Measurements from ENCODE around the gene FAM124A. TPM values are rescaled to one million over a fixed set of nuclear protein-coding genes. Genes with fewer than 3 reads are reported as not detected.

FAM124A gene
- total RNA-seq, 1 donor from 2014 or later = 2.4 TPM

DNA sequence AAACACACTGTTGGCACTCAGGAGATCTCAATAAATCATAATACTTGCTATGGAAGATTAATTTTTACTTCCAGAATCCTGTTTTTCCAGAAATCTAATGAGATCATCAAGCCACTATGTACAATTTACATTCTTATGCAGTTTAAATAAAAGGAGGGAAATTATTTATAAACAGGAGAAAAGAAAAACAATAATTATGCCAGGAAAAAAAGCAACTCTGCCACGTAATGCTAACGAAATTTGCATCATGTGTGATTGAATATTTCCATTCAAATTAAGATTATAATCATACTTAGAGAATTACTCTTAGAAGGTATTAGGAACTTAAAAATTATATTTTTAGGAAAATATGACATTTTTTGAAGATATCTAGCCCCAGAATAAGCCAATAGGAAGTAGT, 13.0 kb downstream of the FAM124A start:
- DNase-seq (ENCODE audit: low spot score) = no peak
- no peaks in the 10 kb centered on the region for H3K36me3 Mint-ChIP-seq (ENCODE audit: low read depth)
- H3K27me3 Mint-ChIP-seq (ENCODE audit: low read depth) = no peaks in the 10 kb centered on the region
- no peaks in the 10 kb centered on the region for H3K9me3 Mint-ChIP-seq (ENCODE audit: low read depth)
- TF ChIP-seq, protein P1, sequence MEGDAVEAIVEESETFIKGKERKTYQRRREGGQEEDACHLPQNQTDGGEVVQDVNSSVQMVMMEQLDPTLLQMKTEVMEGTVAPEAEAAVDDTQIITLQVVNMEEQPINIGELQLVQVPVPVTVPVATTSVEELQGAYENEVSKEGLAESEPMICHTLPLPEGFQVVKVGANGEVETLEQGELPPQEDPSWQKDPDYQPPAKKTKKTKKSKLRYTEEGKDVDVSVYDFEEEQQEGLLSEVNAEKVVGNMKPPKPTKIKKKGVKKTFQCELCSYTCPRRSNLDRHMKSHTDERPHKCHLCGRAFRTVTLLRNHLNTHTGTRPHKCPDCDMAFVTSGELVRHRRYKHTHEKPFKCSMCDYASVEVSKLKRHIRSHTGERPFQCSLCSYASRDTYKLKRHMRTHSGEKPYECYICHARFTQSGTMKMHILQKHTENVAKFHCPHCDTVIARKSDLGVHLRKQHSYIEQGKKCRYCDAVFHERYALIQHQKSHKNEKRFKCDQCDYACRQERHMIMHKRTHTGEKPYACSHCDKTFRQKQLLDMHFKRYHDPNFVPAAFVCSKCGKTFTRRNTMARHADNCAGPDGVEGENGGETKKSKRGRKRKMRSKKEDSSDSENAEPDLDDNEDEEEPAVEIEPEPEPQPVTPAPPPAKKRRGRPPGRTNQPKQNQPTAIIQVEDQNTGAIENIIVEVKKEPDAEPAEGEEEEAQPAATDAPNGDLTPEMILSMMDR (IDR thresholded peaks at IDR 0.05) = no peak
- no peak overlapping the region for H3K27ac Mint-ChIP-seq (ENCODE audit: unreplicated experiment)
- H3K4me3 Mint-ChIP-seq (ENCODE audit: unreplicated experiment) = no peak overlapping the region
- peaks cover 2% of the 10 kb centered on the region for H3K4me1 Mint-ChIP-seq (ENCODE audit: low read depth)

DNA sequence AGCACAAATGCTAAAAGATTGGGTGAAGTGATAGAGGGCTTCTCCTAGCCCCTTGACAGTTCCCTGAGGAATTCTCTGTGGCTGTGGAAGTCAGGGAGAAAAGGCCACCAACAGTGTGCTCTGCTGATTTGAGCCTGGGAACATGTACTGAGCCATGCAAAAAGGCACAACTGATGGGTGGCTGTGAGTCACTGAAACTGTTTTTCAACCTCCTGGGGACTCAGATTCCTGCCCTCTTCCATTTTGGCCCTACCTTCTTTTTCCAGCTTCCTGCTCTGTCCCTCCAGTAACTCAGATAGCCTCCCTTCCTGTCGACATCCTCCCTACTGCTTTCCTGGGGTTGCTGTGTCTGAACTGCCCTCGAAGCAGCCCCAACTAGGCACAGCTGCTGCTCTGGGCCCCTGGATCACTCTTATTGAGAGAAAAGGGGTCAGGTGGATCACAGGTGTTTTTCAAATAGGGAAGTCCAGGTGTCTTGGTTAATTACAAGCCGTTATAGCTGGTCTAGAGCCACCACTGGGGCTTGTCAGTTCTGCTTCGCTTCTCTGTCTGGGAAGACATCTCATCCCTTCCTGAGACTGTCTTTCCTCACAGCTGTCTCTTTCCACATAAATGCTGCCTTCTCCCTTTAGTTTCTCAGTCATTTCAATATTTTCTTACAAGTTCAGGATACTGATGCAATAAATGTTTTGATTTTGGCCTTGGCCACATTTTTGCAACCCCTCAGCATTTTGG, 13.7 kb downstream of the FAM124A start:
- Mint-ChIP-seq H3K4me3 (ENCODE audit: unreplicated experiment) (no peak overlapping the region), H3K36me3 (ENCODE audit: low read depth) (no peaks in the 10 kb centered on the region), H3K4me1 (ENCODE audit: low read depth) (peaks cover 2% of the 10 kb centered on the region), H3K9me3 (ENCODE audit: low read depth) (no peaks in the 10 kb centered on the region), H3K27ac (ENCODE audit: unreplicated experiment) (no peak overlapping the region), H3K27me3 (ENCODE audit: low read depth) (no peaks in the 10 kb centered on the region)
- DNase-seq (ENCODE audit: low spot score) = no peak
- TF ChIP-seq, protein P1 (IDR thresholded peaks at IDR 0.05) = no peak

DNA sequence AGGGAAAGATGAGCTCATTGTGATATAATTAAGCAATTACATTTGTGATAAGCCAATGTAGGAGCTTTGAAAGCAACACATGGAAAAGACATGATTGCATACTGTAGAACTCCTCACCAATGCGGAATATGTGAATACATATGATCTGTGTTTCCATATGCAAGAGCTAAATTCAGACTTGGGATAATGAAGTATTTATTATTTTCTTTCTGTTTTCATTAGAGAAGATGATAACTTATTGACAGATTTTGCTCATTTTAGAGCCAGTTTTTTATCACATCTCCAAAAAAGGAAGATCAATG, 14.2 kb downstream of the FAM124A start:
- Mint-ChIP-seq H3K4me3 (ENCODE audit: unreplicated experiment) (no peak overlapping the region), H3K9me3 (ENCODE audit: low read depth) (no peaks in the 10 kb centered on the region), H3K27me3 (ENCODE audit: low read depth) (no peaks in the 10 kb centered on the region), H3K27ac (ENCODE audit: unreplicated experiment) (no peak overlapping the region), H3K36me3 (ENCODE audit: low read depth) (no peaks in the 10 kb centered on the region), H3K4me1 (ENCODE audit: low read depth) (peaks cover 2% of the 10 kb centered on the region)
- DNase-seq (ENCODE audit: low spot score) = no peak
- TF ChIP-seq, protein P1 (IDR thresholded peaks at IDR 0.05) = no peak

DNA sequence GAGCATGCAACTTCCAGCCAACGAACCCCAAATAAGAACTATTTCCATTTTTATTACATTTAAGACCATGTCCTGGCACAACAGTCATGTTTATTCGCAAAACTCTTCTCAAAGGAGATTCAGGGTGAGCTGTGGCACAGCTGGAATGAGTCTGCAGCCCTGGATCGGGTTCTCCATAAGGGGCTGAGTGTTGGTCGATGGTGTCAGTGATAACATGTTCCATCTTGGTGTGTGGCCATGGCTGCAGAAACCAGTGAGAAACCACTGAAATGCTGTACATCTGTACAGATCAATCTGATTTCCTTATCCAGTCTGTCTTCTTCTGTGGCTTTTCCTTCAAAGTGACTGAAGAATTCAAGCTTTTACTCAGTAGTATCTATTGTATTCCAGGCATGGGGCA, 15.2 kb downstream of the FAM124A start:
- H3K36me3 Mint-ChIP-seq (ENCODE audit: low read depth) = no peaks in the 10 kb centered on the region
- H3K9me3 Mint-ChIP-seq (ENCODE audit: low read depth) = no peaks in the 10 kb centered on the region
- H3K4me3 Mint-ChIP-seq (ENCODE audit: unreplicated experiment) = no peak overlapping the region
- no peak for DNase-seq (ENCODE audit: low spot score)
- no peaks in the 10 kb centered on the region for H3K27me3 Mint-ChIP-seq (ENCODE audit: low read depth)
- H3K27ac Mint-ChIP-seq (ENCODE audit: unreplicated experiment) = no peak overlapping the region
- TF ChIP-seq, protein P1 (IDR thresholded peaks at IDR 0.05) = no peak
- peaks cover 2% of the 10 kb centered on the region for H3K4me1 Mint-ChIP-seq (ENCODE audit: low read depth)

DNA sequence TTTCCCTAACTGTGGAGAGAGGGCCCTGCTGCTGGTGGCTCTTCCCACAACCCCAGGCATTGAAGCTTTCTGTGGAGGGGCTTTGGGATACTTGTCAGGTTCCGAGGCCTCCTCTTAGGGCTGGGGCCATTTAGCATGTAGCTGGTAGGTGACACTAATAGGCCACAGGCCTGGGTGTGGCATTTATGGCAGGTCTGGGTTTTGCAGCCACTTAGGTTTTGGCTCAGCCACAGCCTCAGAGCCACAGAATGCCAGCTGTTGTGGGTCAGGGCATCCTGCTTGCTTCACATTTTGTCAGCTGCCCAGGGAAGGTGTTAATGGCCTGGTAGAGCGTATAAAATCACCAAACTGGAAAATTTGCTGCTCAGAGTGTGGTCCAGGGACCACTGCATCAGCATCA, 15.7 kb downstream of the FAM124A start:
- no peak overlapping the region for H3K27ac Mint-ChIP-seq (ENCODE audit: unreplicated experiment)
- H3K4me1 Mint-ChIP-seq (ENCODE audit: low read depth) = peaks cover 2% of the 10 kb centered on the region
- no peak overlapping the region for H3K4me3 Mint-ChIP-seq (ENCODE audit: unreplicated experiment)
- no peak for DNase-seq (ENCODE audit: low spot score)
- H3K9me3 Mint-ChIP-seq (ENCODE audit: low read depth) = no peaks in the 10 kb centered on the region
- TF ChIP-seq, protein P1 (IDR thresholded peaks at IDR 0.05) = no peak
- H3K27me3 Mint-ChIP-seq (ENCODE audit: low read depth) = no peaks in the 10 kb centered on the region
- H3K36me3 Mint-ChIP-seq (ENCODE audit: low read depth) = no peaks in the 10 kb centered on the region

All from chondrocyte (in vitro differentiated cells).